Thyroid gland (tissue), 4 donors: Measurements from ENCODE around the gene PDC.

ENCODE experiments used
- CTCF ChIP-seq, 6 experiments: fragments of 200-600 bp in 3 of 6; fragments of 450-650 bp in 3 of 6; sonication (generic) in 3 of 6; IDR thresholded peaks; one replicate each; pipeline ENCODE4 v1.5.1; 2016 to 2019; ENCODE audit warnings: antibody characterized with exemption in 6 of 6, mild to moderate bottlenecking in 2 of 6, inconsistent platforms in 1 of 6, moderate library complexity in 1 of 6
- POLR2A ChIP-seq, 2 donors: fragments of 450-650 bp; IDR thresholded peaks; one replicate each; pipeline ENCODE4 v1.6.1; 2017; ENCODE audit warnings: antibody characterized with exemption in 2 of 2, mild to moderate bottlenecking in 2 of 2, moderate library complexity in 1 of 2

DNA sequence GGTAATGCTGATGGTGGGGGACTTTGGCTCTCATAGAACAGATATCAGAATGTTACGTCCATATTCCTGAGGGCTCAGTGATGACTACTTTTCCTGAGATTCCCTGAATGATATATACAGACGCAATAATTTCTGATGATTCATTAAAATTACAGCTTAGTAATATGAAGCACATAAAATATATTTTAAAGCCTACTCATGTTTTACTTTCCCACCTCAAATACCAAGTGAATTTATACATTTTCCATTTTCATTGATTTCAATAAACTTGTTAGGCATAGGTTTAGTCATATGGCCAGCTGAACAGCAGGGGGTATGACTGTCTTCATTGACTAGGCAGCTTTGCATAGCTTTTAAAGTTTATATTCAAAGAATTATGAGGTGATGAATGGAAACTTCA is 26.2 kb upstream of the PDC start:
- no peak for TF ChIP-seq POLR2A (IDR thresholded peaks at IDR 0.05)
- no peak for TF ChIP-seq CTCF (IDR thresholded peaks at IDR 0.05)
